Transverse colon (tissue), 4 donors: ENCODE results near the gene SUMF1. TPM values are rescaled to one million over a fixed set of nuclear protein-coding genes. Genes with fewer than 3 reads are reported as not detected.

Source experiments
- DNase-seq: peaks from one replicate; pipeline ENCODE4 v3.0.0-alpha.2; 2019
- H3K27ac ChIP-seq, 4 donors: fragments of 200-600 bp; sonication (generic); 2 replicates each; pipeline ENCODE4 v1.5.1; 2016 to 2018; ENCODE audit warnings: inconsistent platforms in 4 of 4
- H3K27me3 ChIP-seq: fragments of 200-600 bp; sonication (generic); 2 replicates; pipeline ENCODE4 v1.5.1; 2017; ENCODE audit warnings: inconsistent platforms
- H3K36me3 ChIP-seq, 4 donors: fragments of 200-600 bp; sonication (generic); 2 replicates each; pipeline ENCODE4 v1.5.1; 2017 to 2019; ENCODE audit warnings: inconsistent platforms in 4 of 4
- H3K4me1 ChIP-seq, 4 donors: fragments of 200-600 bp; sonication (generic); 2 replicates each; pipeline ENCODE4 v1.5.1; 2017 to 2020; ENCODE audit warnings: inconsistent platforms in 4 of 4
- H3K4me3 ChIP-seq, 4 donors: fragments of 200-600 bp; sonication (generic); 1 replicate in 1 of 4; 2 replicates in 3 of 4; pipeline versions ENCODE4 v1.5.1 to v1.6.1; 2017 to 2019; ENCODE audit warnings: inconsistent platforms in 4 of 4
- H3K9me3 ChIP-seq, 2 donors: fragments of 200-600 bp; sonication (generic); 2 replicates each; pipeline ENCODE4 v1.5.1; 2017 to 2019; ENCODE audit warnings: inconsistent platforms in 2 of 2
- CTCF ChIP-seq, 5 experiments: fragments of 200-600 bp in 3 of 5; fragments of 450-650 bp in 2 of 5; sonication (generic) in 3 of 5; IDR thresholded peaks; 1 replicate in 2 of 5; 2 replicates in 3 of 5; pipeline ENCODE4 v1.5.1; 2016 to 2017; ENCODE audit warnings: antibody characterized with exemption in 5 of 5, inconsistent platforms in 3 of 5, mild to moderate bottlenecking in 2 of 5, moderate library complexity in 1 of 5
- EP300 ChIP-seq: sonication (generic); formaldehyde crosslinking; IDR thresholded peaks from one replicate; pipeline ENCODE4 v1.6.1; 2017; ENCODE audit warnings: antibody characterized with exemption, low read depth
- POLR2A ChIP-seq: fragments of 450-650 bp; IDR thresholded peaks from one replicate; pipeline ENCODE4 v1.6.1; 2016; ENCODE audit warnings: antibody characterized with exemption, mild to moderate bottlenecking, moderate library complexity
- POLR2AphosphoS5 ChIP-seq, 3 donors: sonication (generic); formaldehyde crosslinking; IDR thresholded peaks; one replicate each; pipeline ENCODE4 v1.6.1; 2016; ENCODE audit warnings: antibody characterized with exemption in 3 of 3
- WGBS, 2 donors: methylation state at CpG; one replicate each; pipeline ENCODE4 v1.1.5; 2018; ENCODE audit warnings: low coverage in 1 of 2; 5-methylcytosine and 5-hydroxymethylcytosine counted together
- in situ Hi-C, 4 donors: fragments of 200-750 bp; cut with MboI; loops; one replicate each; pipeline versions ENCODE4 v1.15.0 to v1.15.1; 2017; ENCODE audit warnings: low sequenced_read_pairs in 3 of 4, low pct_ligation_motif_present in 1 of 4, low pct_unique_long_range_greater_than_20kb in 1 of 4
- intact Hi-C: fragments of 100-400 bp; cut with DNase I; formaldehyde crosslinking; loops from one replicate; pipeline ENCODE4 v1.15.1; 2023; ENCODE audit warnings: low total_unique reads
- total RNA-seq, 4 donors: library from RNA; depleted of rRNA; stranded (reverse); fragments of >200 nt; gene quantifications; one replicate each; pipeline ENCODE4 v1.1.0, GENCODE V29; 2016

SUMF1 gene
- total RNA-seq, 4 donors from 2014 or later, result 25.1 to 70.5 (median 65.3) TPM

DNA sequence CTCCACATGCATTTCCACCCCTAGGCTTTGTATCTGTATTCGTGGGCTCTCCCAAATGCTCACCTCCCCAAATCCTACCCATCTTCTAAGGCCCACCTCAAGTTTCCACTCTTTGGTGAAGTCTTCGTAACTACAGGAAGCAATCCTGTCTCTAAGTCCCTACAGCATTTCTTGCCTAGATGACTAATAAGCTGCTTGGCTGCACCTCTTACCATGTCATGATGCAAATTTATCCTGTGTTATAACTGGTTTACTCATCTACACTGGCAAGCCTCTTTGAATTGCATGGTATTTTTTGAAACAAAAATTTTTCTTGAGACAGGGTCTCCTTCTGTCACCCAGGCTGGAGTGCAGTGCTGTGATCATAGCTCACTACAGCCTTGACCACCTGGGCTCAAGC is 90.6 kb downstream of the SUMF1 start:
- intact Hi-C loops, result no loop called here
- no peak overlapping the region for H3K27ac ChIP-seq
- H3K36me3 ChIP-seq, result peaks cover 0 to 12% (median 2%) of the 10 kb centered on the region in 4 donors
- peaks cover 8 to 10% of the 10 kb centered on the region in 2 donors for H3K9me3 ChIP-seq
- no peaks in the 10 kb centered on the region for H3K4me1 ChIP-seq
- no peak overlapping the region for H3K4me3 ChIP-seq
- WGBS, 2 donors, result 89 to 91% methylated on average over 2 of the region's 2 CpGs
- H3K27me3 ChIP-seq, result no peaks in the 10 kb centered on the region
- no peak for DNase-seq
- no peak for TF ChIP-seq EP300
- no peak for TF ChIP-seq CTCF (IDR thresholded peaks at IDR 0.05)
- TF ChIP-seq POLR2A, result no peak
- TF ChIP-seq POLR2AphosphoS5 (IDR thresholded peaks at IDR 0.05), result no peak
- in situ Hi-C loops, result no loop called here

- TF ChIP-seq EP300 (no peak), CTCF (IDR thresholded peaks at IDR 0.05) (no peak), POLR2A (no peak), POLR2AphosphoS5 (IDR thresholded peaks at IDR 0.05) (no peak)
- Histone ChIP-seq H3K27me3 (no peaks in the 10 kb centered on the region), H3K9me3 (peaks cover 8 to 10% of the 10 kb centered on the region in 2 donors), H3K4me1 (no peaks in the 10 kb centered on the region), H3K27ac (no peak overlapping the region), H3K4me3 (no peak overlapping the region), H3K36me3 (peaks cover 0 to 12% (median 2%) of the 10 kb centered on the region in 4 donors)
- in situ Hi-C loops, result no loop called here
- no peak for DNase-seq
- intact Hi-C loops, result no loop called here
- 79 to 96% methylated on average over 2 of the region's 2 CpGs for WGBS, 2 donors
These were observed 91.2 kb downstream of the SUMF1 start for GRCh38 chr3:4375911-4376310.

- Histone ChIP-seq H3K36me3 (peaks cover 0 to 12% (median 2%) of the 10 kb centered on the region in 4 donors), H3K4me1 (no peaks in the 10 kb centered on the region), H3K9me3 (peaks cover 8 to 10% of the 10 kb centered on the region in 2 donors), H3K4me3 (no peak overlapping the region), H3K27ac (no peak overlapping the region), H3K27me3 (no peaks in the 10 kb centered on the region)
- intact Hi-C loops (no loop called here), in situ Hi-C loops (loop anchor here in 1 of 4 donors (25.0 kb wide), 1 partner anchor 689 kb away; no protein-coding TSS in a partner anchor)
- TF ChIP-seq POLR2AphosphoS5 (IDR thresholded peaks at IDR 0.05), result no peak
- TF ChIP-seq CTCF (IDR thresholded peaks at IDR 0.05), result no peak
- no peak for DNase-seq
These were observed 93.4 kb downstream of the SUMF1 start for GRCh38 chr3:4373669-4374068.

- no peaks in the 10 kb centered on the region for H3K36me3 ChIP-seq
- no peaks in the 10 kb centered on the region for H3K9me3 ChIP-seq
- H3K27ac ChIP-seq, result no peak overlapping the region
- no peak overlapping the region for H3K4me3 ChIP-seq
- H3K27me3 ChIP-seq, result no peaks in the 10 kb centered on the region
- intact Hi-C loops, result no loop called here
- WGBS, 2 donors, result 93% methylated on average over 2 of the region's 2 CpGs; no CpG with 5 or more reads in 1 of the 2 donors
- TF ChIP-seq EP300 (no peak), CTCF (IDR thresholded peaks at IDR 0.05) (no peak), POLR2AphosphoS5 (IDR thresholded peaks at IDR 0.05) (no peak), POLR2A (no peak)
- H3K4me1 ChIP-seq, result no peaks in the 10 kb centered on the region
- DNase-seq, result no peak
- in situ Hi-C loops, result loop anchor here in 1 of 4 donors (25.0 kb wide), 1 partner anchor 700 kb away; no protein-coding TSS in a partner anchor
These were observed 104.5 kb downstream of the SUMF1 start for GRCh38 chr3:4362523-4362922.
